GM19372 (cell line): ENCODE results near the gene CIITA.
A peak's percentile ranks its signal among the peaks of the same experiment; 100 is the strongest.
"Not testable (repeated sequence)": the region's sequence is repeated elsewhere in the genome, so short reads cannot be mapped to it uniquely, and the experiment has no call there.

Source experiments
- ATAC-seq: cut with Tn5 transposase; IDR thresholded peaks from one replicate; pipeline ENCODE4 v1.9.1; 2021; ENCODE audit warnings: mild to moderate bottlenecking, low read depth, moderate library complexity; ENCODE audit not compliant: unreplicated experiment

Gene CIITA, protein sequence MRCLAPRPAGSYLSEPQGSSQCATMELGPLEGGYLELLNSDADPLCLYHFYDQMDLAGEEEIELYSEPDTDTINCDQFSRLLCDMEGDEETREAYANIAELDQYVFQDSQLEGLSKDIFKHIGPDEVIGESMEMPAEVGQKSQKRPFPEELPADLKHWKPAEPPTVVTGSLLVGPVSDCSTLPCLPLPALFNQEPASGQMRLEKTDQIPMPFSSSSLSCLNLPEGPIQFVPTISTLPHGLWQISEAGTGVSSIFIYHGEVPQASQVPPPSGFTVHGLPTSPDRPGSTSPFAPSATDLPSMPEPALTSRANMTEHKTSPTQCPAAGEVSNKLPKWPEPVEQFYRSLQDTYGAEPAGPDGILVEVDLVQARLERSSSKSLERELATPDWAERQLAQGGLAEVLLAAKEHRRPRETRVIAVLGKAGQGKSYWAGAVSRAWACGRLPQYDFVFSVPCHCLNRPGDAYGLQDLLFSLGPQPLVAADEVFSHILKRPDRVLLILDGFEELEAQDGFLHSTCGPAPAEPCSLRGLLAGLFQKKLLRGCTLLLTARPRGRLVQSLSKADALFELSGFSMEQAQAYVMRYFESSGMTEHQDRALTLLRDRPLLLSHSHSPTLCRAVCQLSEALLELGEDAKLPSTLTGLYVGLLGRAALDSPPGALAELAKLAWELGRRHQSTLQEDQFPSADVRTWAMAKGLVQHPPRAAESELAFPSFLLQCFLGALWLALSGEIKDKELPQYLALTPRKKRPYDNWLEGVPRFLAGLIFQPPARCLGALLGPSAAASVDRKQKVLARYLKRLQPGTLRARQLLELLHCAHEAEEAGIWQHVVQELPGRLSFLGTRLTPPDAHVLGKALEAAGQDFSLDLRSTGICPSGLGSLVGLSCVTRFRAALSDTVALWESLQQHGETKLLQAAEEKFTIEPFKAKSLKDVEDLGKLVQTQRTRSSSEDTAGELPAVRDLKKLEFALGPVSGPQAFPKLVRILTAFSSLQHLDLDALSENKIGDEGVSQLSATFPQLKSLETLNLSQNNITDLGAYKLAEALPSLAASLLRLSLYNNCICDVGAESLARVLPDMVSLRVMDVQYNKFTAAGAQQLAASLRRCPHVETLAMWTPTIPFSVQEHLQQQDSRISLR

DNA sequence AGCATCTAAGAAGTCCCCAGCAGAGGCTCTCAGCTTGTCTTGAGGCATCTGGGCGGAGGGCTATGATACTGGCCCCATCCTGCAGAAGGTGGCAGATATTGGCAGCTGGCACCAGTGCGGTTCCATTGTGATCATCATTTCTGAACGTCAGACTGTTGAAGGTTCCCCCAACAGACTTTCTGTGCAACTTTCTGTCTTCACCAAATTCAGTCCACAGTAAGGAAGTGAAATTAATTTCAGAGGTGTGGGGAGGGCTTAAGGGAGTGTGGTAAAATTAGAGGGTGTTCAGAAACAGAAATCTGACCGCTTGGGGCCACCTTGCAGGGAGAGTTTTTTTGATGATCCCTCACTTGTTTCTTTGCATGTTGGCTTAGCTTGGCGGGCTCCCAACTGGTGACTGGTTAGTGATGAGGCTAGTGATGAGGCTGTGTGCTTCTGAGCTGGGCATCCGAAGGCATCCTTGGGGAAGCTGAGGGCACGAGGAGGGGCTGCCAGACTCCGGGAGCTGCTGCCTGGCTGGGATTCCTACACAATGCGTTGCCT lies at the start of gene CIITA:
CIITA (plus strand) TSS at position 404 of the 543 bp plus-strand sequence; CDS start at position 533, 129 bp downstream.
- ATAC-seq: peak; percentile 50

DNA sequence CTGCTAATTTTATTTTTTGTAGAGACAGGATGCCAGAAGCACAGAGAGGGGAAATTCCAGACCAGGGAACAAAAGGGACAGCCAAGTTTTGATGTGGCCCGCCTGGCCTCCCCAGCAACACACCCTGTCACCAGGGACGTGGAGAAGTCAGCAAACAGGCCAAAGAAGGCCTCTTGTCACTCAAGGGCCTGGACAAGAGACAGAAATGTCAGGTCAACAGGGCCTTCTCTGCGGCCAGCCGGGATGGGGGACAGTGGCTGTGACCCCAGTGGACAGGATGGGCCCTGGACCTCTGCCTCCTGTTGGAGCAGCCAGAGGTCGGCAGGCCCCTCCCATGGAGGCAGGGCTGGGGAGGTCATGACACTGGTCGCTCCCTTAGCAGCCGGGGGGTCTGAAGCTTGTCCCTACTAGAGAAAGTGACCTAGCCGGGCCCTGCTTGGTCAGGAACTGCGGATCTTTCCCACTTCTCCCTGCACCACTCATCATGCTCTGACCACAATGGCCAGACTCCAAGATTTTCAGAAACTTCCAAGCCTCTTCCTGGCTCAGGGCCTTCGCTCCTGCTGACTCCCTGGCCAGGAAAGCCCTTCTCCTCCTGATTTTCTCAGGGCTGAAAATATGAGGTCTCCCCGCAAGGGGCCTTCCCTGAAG lies 49.2 kb upstream of the CIITA start:
- no peak for ATAC-seq

DNA sequence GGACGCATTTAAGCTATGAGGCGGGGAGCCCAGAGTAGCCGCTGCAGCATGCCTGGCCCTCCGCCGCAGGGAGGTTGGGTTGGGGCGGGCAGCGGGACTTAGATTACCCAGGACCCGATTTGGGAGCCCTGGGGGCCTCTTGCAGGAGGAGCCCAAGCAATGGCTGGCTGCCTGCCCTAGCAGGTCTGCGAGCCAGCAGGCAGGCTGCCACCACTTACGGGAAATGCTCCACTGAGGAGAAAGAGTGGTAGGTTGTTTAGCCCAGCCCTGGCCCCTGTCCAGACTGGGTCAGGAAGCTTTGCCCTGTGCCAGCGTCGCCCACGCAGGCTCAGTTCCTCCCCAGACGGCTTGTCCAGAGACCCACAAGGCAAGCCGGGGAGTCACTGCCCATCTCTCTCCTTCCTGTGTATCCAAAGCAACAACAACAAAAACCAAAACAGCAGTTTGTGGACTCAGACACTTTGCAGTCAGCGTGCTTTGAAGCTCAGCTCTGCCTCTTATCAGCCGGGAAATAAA lies 48.1 kb upstream of the CIITA start:
- ATAC-seq: no peak

DNA sequence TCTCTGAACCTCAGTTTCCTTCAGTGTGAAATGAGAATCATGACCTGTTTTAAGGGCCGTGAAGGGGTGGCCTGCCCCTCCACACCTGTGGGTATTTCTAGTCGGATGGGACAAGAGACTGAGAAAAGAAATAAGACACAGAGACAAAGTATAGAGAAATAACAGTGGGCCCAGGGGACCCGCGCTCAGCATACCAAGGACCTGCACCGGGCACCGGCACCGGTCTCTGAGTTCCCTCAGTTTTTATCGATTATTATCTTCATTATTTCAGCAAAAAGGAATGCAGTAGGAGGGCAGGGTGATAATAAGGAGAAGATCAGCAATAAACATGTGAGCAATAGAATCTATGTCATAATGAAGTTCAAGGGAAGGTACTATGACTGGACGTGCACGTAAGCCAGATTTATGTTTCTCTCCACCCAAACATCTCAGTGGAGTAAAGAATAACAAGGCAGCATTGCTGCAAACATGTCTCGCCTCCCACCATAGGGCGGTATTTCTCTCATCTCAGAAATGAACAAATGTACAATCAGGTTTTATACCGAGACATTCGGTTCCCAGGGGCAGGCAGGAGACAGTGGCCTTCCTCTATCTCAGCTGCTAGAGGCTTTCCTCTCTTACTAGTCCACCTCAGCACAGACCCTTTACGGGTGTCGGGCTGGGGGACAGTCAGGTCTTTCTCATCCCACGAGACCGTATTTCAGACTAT lies 47.5 kb upstream of the CIITA start:
- ATAC-seq: not testable (repeated sequence)

DNA sequence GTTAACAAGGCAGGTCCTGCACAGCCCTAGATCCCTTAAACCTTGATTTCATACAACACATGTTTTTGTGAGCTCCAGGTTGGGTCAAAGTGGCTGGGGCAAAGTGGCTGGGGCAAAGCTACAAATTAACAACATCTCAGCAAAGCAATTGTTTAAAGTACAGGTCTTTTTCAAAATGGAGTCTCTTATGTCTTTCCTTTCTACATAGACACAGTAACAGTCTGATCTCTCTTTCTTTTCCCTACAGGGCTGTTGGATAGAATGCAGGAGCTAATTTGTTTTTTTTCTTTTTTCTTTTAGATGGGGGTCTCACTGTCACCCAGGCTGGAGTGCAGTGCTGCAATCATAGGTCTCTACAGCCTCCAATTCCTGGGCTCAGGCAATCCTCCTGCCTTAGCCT lies 46.8 kb upstream of the CIITA start:
- not testable (repeated sequence) for ATAC-seq

DNA sequence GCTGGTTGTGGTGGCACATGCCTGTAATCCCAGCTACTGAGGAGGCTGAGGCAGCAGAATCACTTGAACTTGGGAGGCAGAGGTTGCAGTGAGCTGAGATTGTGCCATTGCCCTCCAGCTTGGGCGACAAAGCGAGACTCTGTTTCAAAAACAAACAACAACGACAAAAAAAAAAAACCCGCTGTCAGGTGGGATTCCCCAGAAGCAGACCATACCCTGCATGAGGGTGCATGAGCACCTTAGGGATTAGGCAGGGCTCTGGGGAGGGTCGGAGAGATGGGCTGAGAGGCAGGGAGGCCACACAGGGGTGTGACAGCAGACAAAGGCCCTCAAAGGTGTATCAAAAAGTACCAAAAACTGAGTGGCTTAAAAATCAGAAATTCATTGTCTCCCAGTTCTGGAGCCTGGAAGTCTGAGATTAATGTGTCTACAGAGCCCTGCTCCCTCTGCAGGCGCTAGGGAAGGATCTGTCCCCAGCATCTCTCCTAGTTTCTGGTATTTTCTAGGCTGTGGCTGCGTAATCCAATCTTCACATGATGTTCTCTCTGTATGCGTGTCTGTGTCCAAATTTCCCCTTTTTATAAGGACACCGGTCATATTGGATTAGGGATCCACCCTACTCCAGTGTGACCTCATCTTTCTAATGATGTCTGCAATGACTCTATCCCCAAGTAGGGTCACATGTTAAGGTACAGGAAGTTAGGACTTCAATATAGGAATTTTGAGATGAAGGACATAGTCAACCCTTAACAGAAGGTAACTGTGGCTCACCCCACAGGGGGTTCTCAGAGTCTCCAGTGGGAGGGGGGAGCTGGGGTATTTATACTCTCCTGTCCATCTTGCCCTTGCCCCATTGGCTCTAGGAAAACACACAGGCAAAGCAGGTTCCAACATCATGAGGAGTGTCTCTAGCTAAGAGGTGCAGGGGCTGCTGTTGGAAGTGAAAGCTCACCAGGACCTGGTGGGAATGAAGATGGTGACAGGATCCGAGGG lies 44.8 kb upstream of the CIITA start:
- no peak for ATAC-seq

DNA sequence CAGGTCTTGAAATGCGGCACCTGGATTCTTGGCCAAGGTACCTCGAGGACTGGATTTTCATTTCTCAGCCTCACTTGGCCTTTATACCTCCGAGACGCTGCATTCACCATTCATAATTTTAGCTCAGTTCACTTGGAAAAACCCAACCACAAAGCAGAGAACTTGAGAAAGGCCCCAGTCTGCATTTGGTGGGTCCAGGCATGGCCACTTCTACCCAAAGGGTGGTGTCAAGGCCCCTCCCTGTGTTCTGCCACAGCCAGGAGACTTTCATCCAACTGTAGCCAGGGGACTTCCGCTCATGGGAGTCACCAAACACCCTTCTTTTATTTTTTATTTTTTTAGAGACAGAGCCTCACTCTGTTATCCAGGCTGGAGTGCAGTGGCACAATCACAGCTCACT lies 43.7 kb upstream of the CIITA start:
- no peak for ATAC-seq

DNA sequence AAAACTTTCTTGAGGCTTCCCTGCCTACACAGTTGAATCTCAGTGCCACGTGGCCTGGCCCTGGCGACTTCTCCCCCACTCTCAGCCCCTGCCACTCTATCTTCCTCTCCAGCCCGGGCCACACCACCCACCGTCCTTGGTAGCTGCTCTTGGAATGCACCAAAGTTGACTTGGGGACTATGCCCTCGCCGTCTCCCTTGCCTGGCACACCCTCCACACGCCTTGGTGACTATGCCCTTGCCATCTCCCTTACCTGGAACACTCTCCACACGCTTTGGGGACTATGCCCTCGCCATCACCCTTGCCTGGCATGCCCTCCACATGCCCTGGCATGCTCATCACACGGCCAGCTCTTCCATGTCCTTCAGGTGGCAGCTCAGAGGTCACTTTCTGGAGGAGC lies 42.9 kb upstream of the CIITA start:
- no peak for ATAC-seq

DNA sequence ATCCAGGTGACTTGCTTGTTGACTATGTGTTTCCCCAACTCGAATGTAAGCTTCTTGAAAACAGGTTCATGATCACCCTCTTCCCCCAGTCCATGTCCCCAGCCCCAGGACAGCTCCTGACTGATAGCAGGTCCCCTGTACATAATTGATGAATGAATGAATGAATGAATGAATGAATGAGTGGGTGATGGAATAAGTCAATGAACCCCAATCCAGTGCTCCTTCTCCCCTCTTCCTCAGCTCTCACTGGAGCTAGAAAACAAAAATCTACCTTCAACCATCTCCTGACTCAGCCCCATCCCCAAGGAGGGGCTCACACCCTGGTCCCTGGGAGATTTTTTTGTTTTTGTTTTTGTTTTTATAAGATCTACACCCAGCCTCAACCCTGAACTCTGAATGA lies 42.2 kb upstream of the CIITA start:
- ATAC-seq: no peak

DNA sequence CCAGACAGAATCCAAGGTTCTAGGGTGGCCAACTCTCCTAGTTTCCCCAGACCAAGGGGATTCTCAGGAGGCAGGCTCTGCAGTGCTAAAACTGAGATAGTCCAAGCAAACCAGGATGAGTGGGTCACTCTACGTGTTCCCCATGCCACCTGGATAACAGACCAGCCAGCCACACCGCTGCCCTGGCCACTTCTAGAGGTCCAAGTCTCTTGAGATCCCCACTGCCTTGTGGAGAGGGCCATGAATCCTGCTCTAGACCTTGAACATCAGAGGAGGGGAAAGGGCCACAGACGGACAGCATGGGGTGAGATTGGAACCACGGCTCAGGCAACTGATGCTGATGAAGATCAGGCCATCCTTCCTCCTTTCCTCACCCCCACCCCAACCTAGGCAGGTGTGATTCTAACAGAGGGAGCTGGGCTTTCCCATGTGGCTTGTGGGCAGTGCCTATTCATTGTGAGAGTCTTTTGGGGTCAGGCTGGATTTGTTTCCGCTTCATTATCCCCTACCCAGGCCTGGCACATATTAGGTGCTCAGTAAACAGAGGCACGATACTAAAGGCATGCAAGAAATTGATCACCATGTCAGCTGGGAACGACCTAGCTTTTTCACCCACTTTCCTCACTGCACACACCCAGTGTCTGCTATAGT lies 41.6 kb upstream of the CIITA start:
- no peak for ATAC-seq

DNA sequence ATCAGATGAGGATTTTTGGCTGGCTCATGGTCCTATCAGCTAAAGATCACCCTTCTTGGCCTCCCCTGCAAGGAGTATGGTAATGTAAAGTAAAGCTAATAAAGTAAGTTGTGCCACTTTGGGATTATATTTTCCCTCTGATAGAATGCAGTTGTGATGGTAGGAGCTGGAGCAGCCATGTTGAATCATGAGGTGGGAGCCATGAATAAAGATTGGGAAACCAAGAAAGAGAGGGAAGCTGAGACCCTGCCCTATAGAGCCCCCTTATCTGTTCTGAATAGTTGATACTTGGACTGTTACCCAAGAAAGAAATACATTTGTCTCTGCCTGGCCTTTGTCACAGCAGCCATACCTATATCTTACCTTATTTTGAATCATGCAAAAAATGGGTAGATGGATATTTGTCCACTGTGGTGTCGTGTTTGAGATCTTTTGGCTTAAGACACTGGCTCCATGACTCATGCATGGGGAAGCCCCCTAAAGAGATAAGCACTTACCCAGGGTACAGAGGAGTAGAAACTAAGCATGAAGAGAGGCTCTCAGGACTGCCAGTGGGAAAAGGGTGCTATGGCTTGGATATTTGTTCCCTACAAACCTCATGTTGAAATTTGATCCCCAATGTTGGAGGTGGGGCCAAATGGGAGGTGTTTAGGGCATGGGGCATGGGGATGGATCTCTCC lies 40.7 kb upstream of the CIITA start:
- no peak for ATAC-seq

DNA sequence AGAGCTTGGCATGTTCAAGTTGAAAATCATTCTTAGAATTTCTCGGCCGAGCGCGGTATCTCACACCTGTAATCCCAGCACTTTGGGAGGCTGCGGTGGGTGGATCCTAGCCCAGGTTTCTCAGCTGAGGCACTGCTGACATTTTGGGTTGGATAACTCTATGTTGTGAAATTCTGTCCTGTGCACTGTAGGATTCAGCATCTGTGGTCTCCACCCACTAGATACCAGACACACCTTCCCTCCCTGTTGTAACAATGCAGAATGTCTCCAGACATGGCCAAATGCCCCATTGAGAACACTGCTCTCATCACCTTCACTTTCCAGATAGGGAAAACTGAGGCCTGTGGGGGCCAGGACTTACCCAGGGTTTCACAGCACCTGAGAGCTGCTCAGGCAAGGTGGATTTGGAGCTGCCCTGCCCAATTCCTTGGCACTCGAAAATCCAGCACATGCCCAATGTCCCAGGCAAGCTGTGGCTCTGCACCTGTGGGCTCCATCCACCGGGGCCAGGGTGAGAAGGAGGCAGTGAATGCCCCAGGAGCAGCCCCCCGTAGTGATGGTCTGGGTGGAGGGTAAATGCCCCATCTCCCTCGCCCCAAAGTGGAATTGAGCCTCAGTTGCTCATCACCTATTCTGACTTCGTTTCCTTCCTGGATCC lies 38.3 kb upstream of the CIITA start:
- ATAC-seq: no peak

DNA sequence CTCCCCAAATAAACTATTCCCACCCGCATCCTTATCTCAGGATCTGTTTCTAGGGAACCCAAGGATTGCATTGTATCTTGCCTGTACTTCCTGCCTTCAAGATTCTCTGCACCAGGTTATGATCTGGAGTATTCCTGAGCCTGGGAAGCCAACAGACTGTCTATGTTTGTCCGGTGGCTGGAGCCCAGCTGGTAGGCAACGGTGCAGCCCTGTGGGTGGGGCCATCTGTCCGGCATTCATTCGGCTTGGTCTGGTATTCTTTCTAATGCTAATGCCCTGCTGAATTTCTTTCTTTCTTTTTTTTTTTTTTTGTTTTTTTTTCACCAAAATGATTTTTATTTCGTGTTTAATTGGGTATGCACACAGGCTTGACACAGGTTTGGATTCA lies 37.7 kb upstream of the CIITA start:
- ATAC-seq: no peak

DNA sequence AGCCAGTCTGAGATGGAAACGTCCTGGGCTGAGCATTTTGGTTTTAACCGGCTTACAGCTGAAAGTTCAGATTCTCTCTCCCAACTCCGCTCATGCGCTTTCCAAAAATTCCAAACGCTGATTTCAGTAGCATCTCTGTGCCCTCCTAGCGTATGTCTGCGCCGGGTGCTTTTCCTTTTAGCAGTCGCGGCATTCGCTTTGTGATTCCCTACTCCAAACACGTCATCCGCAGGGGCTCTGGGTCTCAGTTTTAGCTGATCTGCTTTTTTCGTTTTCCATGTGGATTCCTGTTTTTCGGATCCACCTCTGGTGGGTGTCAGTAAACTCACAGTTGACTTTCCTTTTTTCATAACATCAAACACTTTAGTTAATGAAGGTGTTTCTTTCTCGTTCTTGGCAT lies 36.3 kb upstream of the CIITA start:
- no peak for ATAC-seq

DNA sequence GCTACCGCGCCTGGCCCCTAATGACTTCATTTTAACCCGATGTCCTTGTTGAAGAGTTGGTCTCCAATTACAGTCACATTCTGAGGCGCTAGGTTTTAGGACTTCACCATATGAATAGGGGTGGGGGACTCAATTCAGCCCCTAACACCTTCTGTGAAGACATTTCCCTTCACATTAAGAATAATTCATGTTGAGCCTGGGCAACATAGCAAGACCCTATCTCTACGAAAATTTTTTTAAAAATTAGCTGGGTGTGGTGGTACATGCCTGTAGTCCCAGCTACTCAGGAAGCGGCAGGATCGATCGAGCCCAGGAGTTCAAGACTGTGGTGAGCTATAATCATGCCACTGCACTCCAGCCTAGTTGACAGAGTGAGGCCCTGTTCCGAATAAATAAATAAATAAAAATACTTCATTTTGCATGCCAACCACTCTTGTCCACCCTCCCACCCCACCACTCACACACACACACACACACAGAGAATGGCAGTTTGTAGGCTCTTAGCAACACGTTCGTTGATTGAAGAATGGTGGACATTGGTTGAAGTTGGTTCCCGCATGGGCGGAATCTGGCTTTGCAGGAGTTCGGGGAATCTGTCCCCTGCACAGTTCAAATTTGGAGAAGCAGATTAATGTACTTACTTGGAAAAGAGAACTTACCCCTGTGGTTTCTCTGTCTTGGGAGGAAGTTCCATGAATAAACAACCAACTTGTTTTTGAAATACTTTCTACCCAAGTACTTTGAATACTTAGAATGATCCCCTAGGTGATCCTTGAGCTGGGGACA lies 30.6 kb upstream of the CIITA start:
- ATAC-seq: no peak

DNA sequence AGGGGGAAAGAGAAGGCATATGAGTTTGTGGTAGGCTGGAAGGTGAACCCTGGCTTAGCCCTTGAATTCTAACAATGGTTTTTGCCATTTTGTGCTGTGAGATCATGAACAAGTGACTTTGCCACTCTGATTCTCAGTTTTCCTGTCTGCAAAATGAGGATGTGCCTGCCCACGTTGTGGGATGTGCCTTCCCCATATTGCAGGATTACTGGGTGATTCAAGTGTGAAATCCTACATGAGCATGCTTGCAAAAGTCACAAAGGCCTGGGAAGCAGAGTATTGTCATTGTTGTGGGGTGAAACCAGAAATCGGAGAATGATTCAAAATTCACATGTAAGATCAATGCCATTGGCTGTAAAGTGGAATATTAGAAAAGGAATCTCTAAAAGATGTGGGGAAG lies 29.8 kb upstream of the CIITA start:
- ATAC-seq: no peak
